ENCODE data around the gene BUD31.
"Not testable (repeated sequence)": the region's sequence is repeated elsewhere in the genome, so short reads cannot be mapped to it uniquely, and the experiment has no call there.

The BUD31 gene

GRCh38 chr7:99397297-99397983 lies 11.3 kb upstream of the BUD31 start:
- DNase-seq (ENCODE audit: low read depth in 2 of 3, low spot score in 2 of 3), result no peak

- no peak for DNase-seq (ENCODE audit: low read depth in 2 of 3, low spot score in 2 of 3)
Measured at GRCh38 chr7:99398891-99399445, 9.8 kb upstream of the BUD31 start.

GRCh38 chr7:99399597-99399996 lies 9.2 kb upstream of the BUD31 start:
- DNase-seq (ENCODE audit: low read depth in 2 of 3, low spot score in 2 of 3), result no peak

- no peak for DNase-seq (ENCODE audit: low read depth in 2 of 3, low spot score in 2 of 3)
Measured at GRCh38 chr7:99402854-99403253, 5.9 kb upstream of the BUD31 start.

- DNase-seq (ENCODE audit: low read depth in 2 of 3, low spot score in 2 of 3), result no peak
Measured at GRCh38 chr7:99403764-99404163, 5.0 kb upstream of the BUD31 start.

- no peak for DNase-seq (ENCODE audit: low read depth in 2 of 3, low spot score in 2 of 3)
Measured at GRCh38 chr7:99404235-99404976, 4.4 kb upstream of the BUD31 start.

- no peak for DNase-seq (ENCODE audit: low read depth in 2 of 3, low spot score in 2 of 3)
Measured at GRCh38 chr7:99404977-99405320, 3.8 kb upstream of the BUD31 start.

GRCh38 chr7:99406557-99406956 lies 2.2 kb upstream of the BUD31 start:
- DNase-seq (ENCODE audit: low read depth in 2 of 3, low spot score in 2 of 3), result no peak

- DNase-seq (ENCODE audit: low read depth in 2 of 3, low spot score in 2 of 3), result no peak
Measured at GRCh38 chr7:99407872-99408378, 844 bp upstream of the BUD31 start.

GRCh38 chr7:99409192-99409572 lies 413 bp downstream of the BUD31 start:
- no peak for DNase-seq (ENCODE audit: low read depth in 2 of 3, low spot score in 2 of 3)

GRCh38 chr7:99409806-99410205 lies 1.0 kb downstream of the BUD31 start:
- no peak for DNase-seq (ENCODE audit: low read depth in 2 of 3, low spot score in 2 of 3)

GRCh38 chr7:99410635-99411034 lies 1.9 kb downstream of the BUD31 start:
- DNase-seq (ENCODE audit: low read depth in 2 of 3, low spot score in 2 of 3), result no peak

GRCh38 chr7:99415513-99416127 lies 6.9 kb downstream of the BUD31 start:
- not testable (repeated sequence) for DNase-seq (ENCODE audit: low read depth in 2 of 3, low spot score in 2 of 3)

- no peak for DNase-seq (ENCODE audit: low read depth in 2 of 3, low spot score in 2 of 3)
Measured at GRCh38 chr7:99418260-99418659, 9.5 kb downstream of the BUD31 start.

GRCh38 chr7:99419323-99420021 lies 10.7 kb downstream of the BUD31 start:
- no peak for DNase-seq (ENCODE audit: low read depth in 2 of 3, low spot score in 2 of 3)

- no peak for DNase-seq (ENCODE audit: low read depth in 2 of 3, low spot score in 2 of 3)
Measured at GRCh38 chr7:99420213-99420612, 11.4 kb downstream of the BUD31 start.

GRCh38 chr7:99420986-99421385 lies 12.2 kb downstream of the BUD31 start:
- no peak for DNase-seq (ENCODE audit: low read depth in 2 of 3, low spot score in 2 of 3)

GRCh38 chr7:99422186-99422585 lies 13.4 kb downstream of the BUD31 start:
- DNase-seq (ENCODE audit: low read depth in 2 of 3, low spot score in 2 of 3), result no peak

- DNase-seq (ENCODE audit: low read depth in 2 of 3, low spot score in 2 of 3), result no peak
Measured at GRCh38 chr7:99422625-99423024, 13.9 kb downstream of the BUD31 start.

GRCh38 chr7:99424932-99425730 lies 16.4 kb downstream of the BUD31 start:
- DNase-seq (ENCODE audit: low read depth in 2 of 3, low spot score in 2 of 3), result no peak

Data from activated CD8-positive, alpha-beta memory T cell treated with anti-CD3 and anti-CD28 coated beads for 48 hours (primary cell).